ENCODE measurements around the gene TBL1Y.

The TBL1Y gene

GRCh38 chrY:6997503-6998066 lies 87.1 kb downstream of the TBL1Y start:
- TF ChIP-seq EZH2phosphoT487 (conservative IDR thresholded peaks at IDR 0.05; ENCODE audit: low read length), result no peak
- no peak for TF ChIP-seq CTCF (IDR thresholded peaks at IDR 0.05; ENCODE audit: insufficient read depth, low read length, poor library complexity, severe bottlenecking)
- no peak overlapping the region for H3K27ac ChIP-seq (ENCODE audit: low read depth, low read length)

GRCh38 chrY:6999905-7000304 lies 89.4 kb downstream of the TBL1Y start:
- Histone ChIP-seq H3F3A (ENCODE audit: insufficient read depth) (no peaks in the 10 kb centered on the region), H3K27me3 (ENCODE audit: low read length) (no peaks in the 10 kb centered on the region)

More at GRCh38 chrY:6997503-6998066, 87.1 kb downstream of the TBL1Y start:
- H3K27me3 ChIP-seq (ENCODE audit: low read length), result no peaks in the 10 kb centered on the region
- no peak overlapping the region for H3K4me2 ChIP-seq (ENCODE audit: low read depth, low read length, poor library complexity, severe bottlenecking)
- no peak overlapping the region for H3K9ac ChIP-seq (ENCODE audit: low read length)
- H3K9me3 ChIP-seq (ENCODE audit: insufficient read depth, low read length), result no peaks in the 10 kb centered on the region
- no peak overlapping the region for H3K4me3 ChIP-seq (ENCODE audit: insufficient read depth, low read length, poor library complexity, severe bottlenecking)
- no peaks in the 10 kb centered on the region for H3K79me2 ChIP-seq (ENCODE audit: insufficient read depth, low read length)
- no peaks in the 10 kb centered on the region for H3K36me3 ChIP-seq (ENCODE audit: low read length)
- no peaks in the 10 kb centered on the region for H3K9me2 ChIP-seq (replicated peaks; ENCODE audit: insufficient read depth, low read length)
- H3F3A ChIP-seq (ENCODE audit: insufficient read depth), result no peaks in the 10 kb centered on the region
- H4K20me1 ChIP-seq (ENCODE audit: low read depth, low read length), result no peaks in the 10 kb centered on the region
- no peak overlapping the region for H2AFZ ChIP-seq (ENCODE audit: low read depth, low read length, severe bottlenecking)

DNA sequence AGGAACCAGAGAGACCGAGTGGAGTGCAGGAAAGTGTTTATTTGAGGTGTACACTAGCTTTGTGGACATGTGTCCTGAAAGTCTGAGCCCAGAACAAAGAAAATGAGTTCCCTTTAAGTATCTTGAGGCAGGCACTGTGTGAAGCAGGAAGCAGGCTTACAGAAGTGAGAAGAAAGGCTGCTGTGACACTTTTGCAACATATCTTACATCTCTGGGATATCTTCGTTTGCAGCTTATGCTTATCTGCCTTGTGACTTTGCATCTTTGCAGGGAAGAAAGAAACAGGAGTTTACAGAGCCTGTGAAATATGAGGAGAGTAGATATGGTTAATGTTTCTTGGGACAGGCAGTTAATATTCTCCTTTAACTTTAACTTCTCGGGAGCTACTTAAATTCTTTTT lies 92.1 kb downstream of the TBL1Y start:
- H3K4me3 ChIP-seq (ENCODE audit: insufficient read depth, low read length, poor library complexity, severe bottlenecking), result no peak overlapping the region
- no peak for TF ChIP-seq CTCF (IDR thresholded peaks at IDR 0.05; ENCODE audit: insufficient read depth, low read length, poor library complexity, severe bottlenecking)

More at GRCh38 chrY:6999905-7000304, 89.4 kb downstream of the TBL1Y start:
- Histone ChIP-seq H3K9ac (ENCODE audit: low read length) (no peak overlapping the region), H3K9me3 (ENCODE audit: insufficient read depth, low read length) (no peaks in the 10 kb centered on the region), H3K4me2 (ENCODE audit: low read depth, low read length, poor library complexity, severe bottlenecking) (no peak overlapping the region), H3K36me3 (ENCODE audit: low read length) (no peaks in the 10 kb centered on the region), H3K9me2 (replicated peaks; ENCODE audit: insufficient read depth, low read length) (no peaks in the 10 kb centered on the region), H3K4me3 (ENCODE audit: insufficient read depth, low read length, poor library complexity, severe bottlenecking) (no peak overlapping the region), H2AFZ (ENCODE audit: low read depth, low read length, severe bottlenecking) (no peak overlapping the region), H3K79me2 (ENCODE audit: insufficient read depth, low read length) (no peaks in the 10 kb centered on the region), H3K27ac (ENCODE audit: low read depth, low read length) (no peak overlapping the region), H4K20me1 (ENCODE audit: low read depth, low read length) (no peaks in the 10 kb centered on the region)
- no peak for TF ChIP-seq EZH2phosphoT487 (conservative IDR thresholded peaks at IDR 0.05; ENCODE audit: low read length)
- no peak for TF ChIP-seq CTCF (IDR thresholded peaks at IDR 0.05; ENCODE audit: insufficient read depth, low read length, poor library complexity, severe bottlenecking)

More for the DNA sequence above, 92.1 kb downstream of the TBL1Y start:
- no peaks in the 10 kb centered on the region for H3K79me2 ChIP-seq (ENCODE audit: insufficient read depth, low read length)
- no peak overlapping the region for H3K4me2 ChIP-seq (ENCODE audit: low read depth, low read length, poor library complexity, severe bottlenecking)
- no peak overlapping the region for H3K9ac ChIP-seq (ENCODE audit: low read length)
- no peaks in the 10 kb centered on the region for H3K9me2 ChIP-seq (replicated peaks; ENCODE audit: insufficient read depth, low read length)
- H3K27me3 ChIP-seq (ENCODE audit: low read length), result no peaks in the 10 kb centered on the region
- H4K20me1 ChIP-seq (ENCODE audit: low read depth, low read length), result no peaks in the 10 kb centered on the region
- no peaks in the 10 kb centered on the region for H3K9me3 ChIP-seq (ENCODE audit: insufficient read depth, low read length)
- H3F3A ChIP-seq (ENCODE audit: insufficient read depth), result no peaks in the 10 kb centered on the region
- no peak overlapping the region for H2AFZ ChIP-seq (ENCODE audit: low read depth, low read length, severe bottlenecking)
- no peaks in the 10 kb centered on the region for H3K36me3 ChIP-seq (ENCODE audit: low read length)
- no peak overlapping the region for H3K27ac ChIP-seq (ENCODE audit: low read depth, low read length)

All from SU-DHL-6 (cell line).